ENCODE results near the gene GATAD2A.
"Not testable (repeated sequence)": the region's sequence is repeated elsewhere in the genome, so short reads cannot be mapped to it uniquely, and the experiment has no call there.

GATAD2A gene, protein sequence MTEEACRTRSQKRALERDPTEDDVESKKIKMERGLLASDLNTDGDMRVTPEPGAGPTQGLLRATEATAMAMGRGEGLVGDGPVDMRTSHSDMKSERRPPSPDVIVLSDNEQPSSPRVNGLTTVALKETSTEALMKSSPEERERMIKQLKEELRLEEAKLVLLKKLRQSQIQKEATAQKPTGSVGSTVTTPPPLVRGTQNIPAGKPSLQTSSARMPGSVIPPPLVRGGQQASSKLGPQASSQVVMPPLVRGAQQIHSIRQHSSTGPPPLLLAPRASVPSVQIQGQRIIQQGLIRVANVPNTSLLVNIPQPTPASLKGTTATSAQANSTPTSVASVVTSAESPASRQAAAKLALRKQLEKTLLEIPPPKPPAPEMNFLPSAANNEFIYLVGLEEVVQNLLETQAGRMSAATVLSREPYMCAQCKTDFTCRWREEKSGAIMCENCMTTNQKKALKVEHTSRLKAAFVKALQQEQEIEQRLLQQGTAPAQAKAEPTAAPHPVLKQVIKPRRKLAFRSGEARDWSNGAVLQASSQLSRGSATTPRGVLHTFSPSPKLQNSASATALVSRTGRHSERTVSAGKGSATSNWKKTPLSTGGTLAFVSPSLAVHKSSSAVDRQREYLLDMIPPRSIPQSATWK

DNA sequence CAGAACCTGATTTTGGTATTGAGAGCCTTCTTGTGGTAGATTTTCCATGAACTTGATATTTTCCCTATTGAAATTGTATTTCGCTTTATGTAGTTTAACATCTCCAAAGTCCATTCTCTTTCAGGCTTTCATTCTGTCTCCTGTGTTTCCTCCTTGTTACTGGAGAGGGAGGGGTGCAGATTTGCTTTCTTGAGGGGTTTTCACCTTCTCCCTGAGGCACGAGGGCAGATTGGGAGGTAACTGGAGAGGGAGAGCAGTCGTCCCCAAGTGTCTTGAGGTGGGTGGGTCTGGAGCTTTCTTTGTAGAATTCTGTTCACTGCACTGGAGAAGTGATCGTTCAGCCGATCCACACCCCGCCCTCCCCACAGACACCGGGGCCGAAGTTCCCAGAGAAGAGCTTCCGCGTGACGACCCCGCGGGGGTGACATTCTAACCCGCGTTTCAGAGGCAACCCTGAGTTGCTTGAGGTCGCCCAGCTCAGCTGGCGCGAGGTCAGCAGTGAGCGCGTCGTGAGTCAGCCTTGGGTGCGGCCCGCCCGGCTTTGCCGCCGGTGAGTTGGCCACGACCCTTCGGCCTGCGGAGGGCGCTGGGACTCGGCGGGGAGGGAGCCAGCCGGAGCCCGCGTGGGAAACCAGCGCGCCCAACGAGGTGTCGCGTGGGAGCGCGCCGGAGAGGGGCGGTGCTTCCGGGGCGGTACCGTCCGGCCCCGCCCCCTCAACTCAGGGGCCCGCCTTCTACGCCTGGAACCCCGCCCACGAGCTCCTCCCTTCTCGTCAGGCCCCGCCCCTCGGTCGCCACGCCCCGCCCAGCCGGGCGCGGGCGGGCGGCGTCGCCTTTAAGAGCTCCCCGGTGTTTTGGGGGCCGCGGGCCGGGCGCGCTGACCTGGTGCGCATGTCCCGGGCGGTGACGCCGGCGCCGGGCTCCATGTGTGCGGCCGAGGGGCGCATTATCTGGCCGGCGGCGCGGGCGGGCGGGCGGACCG lies at the start of gene GATAD2A:
Gene GATAD2A (plus strand): TSS at position 797 of the 982 bp plus-strand sequence. CDS start 59,671 bp downstream, outside the sequence.
- DNase-seq: peak; percentile 71

DNA sequence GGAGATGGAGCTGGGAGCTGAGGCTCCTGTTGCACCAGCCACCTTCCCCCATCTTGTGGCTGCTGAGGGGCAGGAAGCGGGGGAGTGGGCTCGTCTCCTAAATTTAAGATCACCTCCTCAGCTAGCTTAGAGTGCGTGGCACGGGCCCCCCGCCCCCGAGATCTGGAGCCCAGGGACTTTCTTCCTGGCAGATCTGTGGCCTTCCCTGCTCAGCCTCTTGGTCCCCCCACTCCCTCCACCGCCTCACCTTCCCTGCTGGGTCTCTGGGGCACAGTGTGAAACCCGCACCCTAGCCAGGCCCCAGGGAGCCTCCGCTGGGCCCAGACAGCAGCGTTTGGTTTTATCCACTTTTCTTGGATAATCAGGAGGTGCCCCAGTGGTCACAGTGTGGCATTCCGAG lies 49.0 kb upstream of the GATAD2A start:
- DNase-seq: no peak

DNA sequence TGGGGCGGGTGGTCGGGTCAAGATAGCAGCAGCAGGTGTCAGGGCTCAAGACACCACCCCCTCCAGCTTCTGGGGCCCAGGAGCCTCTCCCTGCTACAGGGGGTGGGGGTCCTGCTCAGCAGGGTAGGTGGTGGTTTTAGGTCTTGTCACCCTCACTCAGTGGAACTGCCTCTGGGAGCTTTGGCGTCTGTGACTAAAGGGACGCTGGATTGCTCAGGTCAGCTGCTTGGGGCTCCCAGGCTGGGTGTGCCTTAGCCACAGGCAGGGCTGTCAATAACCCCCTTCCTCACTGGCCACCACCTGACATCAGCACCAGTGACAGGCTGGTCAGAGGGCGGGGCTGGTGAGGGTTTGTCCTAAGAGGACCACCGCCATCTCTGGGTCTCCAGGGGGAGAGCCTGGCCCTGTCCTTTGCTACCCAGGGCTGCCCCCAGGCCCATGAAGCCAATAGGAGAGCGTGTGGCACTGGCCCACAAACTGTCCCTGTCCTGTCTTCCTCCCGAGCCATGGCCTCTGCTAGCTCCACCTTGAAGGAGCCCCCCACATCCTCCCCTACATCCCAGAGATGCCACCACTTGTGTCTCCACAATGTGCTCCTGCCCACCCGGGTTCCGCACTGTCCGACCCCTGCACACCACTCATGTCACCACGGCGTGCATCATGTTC lies 48.4 kb upstream of the GATAD2A start:
- DNase-seq: no peak

DNA sequence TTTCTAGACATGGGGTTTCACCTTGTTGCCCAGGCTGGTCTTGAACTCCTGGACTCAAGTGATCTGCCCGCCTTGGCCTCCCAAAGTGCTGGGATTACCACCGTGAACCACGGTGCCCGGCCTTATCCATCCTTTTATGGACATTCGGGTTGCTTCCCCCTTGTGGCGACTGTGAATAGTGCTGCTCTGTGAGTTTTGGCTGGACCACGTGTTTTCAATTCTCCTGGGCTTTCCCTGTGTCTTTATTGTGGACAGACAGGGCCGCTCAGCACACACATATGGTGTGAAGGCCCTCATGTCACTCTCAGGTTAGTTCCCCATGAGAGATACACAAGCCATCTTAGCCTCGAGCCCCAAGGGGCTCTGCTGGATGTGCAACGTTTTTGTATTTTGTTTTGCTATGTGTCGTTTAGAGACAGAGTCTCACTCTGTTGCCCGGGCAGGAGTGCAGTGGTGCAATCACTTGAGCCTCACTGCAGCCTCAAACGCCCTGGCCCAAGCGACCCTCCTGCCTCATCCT lies 44.3 kb upstream of the GATAD2A start:
- peak; percentile 44 for DNase-seq

DNA sequence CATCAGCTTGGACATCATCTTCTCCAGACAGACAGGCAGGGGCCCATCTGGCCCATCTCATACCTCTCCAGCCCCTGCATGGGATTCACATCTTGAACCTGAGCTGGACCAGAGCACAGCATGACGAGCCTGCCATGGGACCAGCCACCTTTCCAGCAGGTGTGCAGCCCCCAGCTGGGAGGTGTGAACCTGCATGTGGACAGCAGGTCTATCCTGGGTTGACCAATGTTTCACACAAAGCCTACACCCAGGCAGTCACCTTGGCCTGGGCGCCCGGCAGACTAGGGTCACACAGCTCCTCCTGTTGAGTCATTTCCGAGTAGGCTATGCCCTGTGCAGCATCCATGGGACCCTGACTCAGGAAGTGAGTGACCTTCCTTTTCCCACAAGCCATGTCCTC lies 43.4 kb upstream of the GATAD2A start:
- no peak for DNase-seq

DNA sequence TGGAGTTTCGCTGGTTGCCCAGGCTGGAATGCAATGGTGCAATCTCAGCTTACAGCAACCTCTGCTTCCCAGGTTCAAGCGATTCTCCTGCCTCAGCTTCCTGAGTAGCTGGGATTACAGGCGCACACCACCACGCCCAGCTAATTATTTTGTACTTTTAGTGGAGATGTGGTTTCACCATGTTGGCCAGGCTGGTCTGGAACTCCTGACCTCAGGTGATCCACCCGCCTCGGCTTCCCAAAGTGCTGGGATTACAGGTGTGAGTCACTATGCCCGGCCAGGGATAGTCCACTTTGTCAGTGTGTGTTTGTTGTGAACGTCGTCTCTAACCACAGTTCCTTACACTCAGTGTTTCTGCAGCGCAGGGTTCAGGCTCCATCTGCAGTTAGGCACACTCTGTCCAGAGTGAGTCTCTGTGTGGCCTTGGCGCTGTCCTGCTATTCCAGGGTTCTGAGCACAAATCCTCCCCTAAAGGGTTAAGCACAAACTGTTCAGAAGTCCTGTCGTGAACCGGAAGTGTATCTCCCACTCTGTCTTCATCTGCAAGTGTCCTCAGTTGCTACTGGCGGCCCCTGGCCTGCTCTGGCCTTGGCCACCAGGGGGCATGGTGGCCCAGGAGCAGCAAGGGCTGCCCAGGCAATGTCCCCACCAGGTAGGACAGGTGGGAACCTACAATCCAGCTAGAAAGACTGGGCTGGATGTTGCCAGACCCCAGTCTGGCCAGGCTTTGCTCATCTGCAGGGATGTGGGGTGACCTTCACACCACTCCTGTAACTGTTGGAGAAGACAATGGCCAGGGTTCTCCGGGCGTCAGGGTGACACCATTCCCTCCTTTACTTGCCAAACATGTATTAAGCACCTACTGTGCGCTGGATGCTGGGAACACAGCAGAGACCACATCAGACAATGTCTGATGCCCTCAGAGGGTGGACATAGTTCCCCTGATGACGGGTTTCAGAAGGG lies 38.8 kb upstream of the GATAD2A start:
- peak; percentile 18 for DNase-seq

DNA sequence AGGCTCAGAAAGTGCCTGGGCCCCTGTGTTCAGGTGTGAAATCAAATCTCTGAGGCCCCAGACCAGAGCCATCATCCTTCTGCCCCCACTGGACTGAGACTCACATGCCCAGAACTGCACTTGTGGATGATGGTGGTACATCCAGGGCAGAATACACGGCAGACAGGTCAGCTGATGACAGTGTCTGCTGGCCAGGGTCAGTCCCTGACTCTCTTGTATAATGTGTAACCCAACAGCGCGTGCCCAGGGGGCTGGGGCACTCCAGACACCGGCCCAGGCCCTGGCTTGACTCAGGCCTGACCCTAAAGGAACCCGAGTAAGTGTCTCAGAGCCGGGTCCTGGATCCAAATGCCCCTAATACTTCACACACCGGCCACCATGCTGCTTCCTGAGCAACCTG lies 37.4 kb upstream of the GATAD2A start:
- no peak for DNase-seq

DNA sequence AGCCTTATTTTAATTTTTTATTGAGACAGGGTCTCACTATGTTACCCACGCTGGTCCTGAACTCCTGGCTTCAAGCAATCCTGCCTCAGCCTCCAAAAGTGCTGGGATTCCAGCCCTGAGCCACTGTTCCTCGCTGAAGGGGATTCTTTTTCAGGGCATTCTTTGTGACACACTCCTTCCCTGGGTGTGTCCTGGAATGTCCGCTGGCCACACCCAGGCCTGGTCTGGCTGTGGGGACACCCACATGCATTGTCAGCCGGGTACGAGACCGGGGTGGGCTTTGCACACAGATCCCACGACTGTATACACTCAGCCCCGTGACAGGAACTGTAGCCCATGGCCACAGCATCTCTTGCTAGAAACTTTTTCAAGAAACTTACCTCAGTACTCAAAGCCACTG lies 34.4 kb upstream of the GATAD2A start:
- no peak for DNase-seq

DNA sequence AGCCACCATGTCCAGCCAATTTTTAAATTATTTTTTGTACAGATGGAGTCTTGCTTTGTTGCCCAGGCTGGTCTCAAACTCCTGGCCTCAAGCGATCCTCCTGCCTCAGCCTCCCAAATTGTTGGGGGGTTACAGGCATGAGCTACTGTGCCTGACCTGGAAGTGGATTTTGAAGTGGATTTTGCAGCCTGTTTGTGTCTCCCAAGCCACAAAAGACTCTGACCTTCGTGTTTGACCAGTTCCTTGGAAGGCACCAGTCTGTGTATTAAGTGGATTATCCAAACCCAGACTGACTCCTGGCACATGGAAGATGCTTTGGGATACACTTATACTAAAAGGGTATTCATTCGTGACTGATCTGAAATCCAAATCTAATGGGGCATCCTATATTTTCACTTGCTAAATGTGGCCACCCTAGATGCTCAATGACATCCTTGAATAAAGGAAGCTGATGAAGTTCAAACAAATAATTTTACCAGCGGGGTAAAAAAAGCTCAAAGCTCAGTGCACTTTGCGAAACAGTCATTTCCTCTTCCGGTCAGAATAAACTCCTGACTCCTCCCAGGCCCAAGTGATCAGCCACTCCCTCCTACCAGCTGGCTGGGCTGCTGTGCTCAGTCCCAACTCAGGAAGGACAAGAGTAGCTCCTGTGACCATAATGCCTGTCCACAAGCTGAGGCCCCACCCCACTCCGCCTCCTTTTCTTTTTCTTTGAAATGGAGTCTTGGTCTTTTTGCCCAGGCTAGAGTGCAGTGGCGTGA lies 32.6 kb upstream of the GATAD2A start:
- no peak for DNase-seq

DNA sequence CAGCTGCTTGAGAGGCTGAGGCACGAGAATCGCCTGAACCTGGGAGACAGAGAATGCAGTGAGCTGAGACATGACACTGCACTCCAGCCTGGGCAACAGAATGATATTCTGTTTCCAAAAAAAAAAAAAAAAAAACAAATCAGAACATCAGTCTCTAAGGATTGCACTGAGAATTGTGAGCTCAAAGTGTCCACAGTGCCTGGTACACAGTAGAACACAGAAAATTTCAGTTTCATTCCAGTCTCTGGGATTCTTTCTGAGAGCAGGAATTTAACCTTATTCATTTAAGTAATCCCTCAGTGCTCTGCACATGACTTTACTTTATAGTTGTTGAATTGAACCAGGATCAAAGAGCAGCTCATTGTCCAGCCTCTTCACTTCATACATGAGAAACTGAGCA lies 25.9 kb upstream of the GATAD2A start:
- DNase-seq: no peak

DNA sequence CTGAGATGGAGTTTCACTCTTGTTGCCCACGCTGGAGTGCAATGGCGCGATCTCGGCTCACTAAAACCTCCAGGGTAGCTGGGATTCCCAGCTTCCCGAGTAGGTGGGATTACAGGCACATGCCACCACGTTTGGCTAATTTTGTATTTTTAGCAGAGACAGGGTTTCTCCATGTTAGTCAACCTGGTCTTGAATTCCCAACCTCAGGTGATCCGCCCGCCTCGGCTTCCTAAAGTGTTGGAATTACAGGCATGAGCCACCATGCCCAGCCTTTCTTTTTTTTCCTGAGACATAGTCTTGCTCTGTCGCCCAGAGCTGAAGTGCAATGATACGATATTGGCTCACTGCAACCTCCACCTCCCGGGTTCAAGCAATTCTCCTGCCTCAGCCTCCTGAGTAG lies 25.2 kb upstream of the GATAD2A start:
- DNase-seq: not testable (repeated sequence)

DNA sequence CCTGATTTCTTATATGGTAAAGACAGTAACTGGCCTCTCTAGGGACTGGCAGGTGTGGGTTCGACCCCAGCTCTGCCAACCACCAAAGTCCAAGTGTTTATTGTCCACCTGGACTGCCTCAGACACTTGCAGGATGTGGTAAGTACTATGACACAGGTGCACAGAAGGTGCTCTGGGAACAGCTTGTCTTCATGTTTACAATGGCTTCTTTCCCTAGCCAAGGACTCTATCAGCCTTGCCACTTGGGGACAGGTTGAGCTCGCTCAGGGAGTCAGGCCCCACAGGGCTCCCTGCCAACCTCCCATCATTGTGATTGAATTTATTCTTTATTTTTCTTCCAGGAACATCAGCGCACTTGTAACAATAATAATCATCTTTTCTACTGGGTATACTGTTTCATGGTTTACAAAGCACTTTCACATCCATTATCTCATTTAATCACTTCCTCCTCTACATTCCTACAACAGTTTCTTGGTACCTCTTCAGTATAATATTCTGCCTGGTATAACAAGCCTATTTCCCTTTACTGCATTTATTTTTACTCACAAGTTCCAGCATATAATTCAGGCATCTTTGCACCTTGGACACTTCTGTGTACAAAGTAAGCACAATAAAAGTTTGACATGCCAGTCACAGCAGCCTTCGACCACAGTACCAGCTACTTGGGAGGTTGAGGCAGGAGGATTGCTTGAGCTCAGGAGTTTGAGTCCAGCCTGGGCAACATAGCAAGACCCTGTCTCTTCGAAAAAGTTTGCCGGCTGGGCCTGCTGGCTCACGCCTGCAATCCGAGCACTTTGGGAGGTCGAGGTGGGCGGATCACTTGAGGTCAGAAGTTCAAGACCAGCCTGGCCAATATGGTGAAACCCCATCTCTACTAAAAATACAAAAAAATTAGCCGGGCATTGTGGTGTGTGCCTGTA lies 24.2 kb upstream of the GATAD2A start:
- peak; percentile 5 for DNase-seq

DNA sequence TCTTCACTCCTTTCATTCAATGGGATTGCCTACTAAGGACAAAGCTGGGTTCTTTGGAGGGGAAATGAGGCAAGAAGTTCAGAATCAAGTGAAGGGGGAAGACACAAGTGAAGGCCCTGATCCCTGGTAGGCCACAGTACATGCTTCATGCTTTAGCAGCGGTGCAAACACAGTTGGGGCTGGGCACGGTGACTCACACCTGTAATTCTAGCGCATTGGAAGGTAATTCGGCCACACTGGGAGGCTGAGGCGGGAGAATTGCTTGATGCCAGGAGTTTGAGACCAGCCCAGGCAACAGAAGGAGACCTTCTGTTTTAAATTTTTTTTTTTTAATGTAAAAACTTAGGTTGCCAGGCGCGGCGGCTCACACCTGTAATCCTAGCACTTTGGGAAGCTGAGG lies 23.4 kb upstream of the GATAD2A start:
- no peak for DNase-seq

DNA sequence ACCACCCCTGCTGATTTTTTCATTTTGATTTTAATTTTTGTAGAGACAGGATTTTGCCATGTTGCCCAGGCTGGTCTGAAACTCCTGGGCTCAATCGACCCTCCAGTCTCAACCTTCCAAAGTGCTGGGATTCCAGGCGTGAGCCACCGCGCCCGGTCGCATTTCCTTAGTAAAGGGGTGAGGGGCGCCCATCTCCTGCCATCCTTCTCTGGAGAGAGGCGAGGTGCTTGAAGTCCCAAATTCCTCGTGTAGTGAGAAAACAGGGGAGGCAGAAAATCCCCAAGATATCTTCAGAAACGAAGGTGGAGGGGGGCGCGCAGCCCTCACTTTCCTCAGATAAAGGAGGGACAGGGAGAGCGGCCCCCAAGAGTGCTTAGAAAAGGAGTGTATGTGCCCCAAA lies 21.0 kb upstream of the GATAD2A start:
- no peak for DNase-seq

DNA sequence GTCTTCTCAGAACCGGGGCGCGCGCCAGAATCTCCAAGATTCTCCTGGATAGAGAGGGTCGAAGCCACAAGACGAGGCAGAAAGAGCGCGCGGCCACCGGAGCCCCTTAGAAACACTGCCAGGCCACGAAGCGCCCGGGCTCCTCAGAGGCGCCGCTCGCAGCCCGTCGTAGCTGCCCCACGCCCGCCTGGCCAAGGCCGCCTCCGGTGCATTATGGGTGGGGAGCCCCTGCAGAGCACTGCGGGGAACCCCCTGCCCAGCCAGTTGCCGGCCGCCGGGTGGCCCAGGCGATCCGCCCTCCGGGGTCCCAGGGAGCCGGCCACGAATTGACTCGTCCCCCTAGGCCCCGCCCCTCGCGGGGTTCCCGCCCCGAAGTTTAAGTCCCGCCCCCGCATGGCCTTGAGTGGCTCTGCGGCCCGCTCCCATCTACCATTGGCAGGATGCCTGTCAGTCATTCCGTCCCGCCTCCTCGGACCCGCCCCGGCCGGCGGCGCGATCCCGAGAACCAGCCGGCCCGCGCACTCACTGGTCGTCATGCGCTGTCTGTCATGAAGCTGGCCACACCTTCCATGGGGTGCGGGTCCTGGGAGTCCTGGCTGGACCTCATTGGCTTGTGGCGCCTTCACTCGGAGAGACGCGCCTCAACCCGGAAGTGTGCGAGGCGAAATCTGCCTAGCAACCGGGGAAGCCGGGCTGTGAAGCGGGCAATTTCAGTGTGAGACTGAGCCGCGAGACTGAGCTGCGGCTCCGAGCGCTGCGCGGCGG lies 20.2 kb upstream of the GATAD2A start:
- DNase-seq: peak; percentile 97

DNA sequence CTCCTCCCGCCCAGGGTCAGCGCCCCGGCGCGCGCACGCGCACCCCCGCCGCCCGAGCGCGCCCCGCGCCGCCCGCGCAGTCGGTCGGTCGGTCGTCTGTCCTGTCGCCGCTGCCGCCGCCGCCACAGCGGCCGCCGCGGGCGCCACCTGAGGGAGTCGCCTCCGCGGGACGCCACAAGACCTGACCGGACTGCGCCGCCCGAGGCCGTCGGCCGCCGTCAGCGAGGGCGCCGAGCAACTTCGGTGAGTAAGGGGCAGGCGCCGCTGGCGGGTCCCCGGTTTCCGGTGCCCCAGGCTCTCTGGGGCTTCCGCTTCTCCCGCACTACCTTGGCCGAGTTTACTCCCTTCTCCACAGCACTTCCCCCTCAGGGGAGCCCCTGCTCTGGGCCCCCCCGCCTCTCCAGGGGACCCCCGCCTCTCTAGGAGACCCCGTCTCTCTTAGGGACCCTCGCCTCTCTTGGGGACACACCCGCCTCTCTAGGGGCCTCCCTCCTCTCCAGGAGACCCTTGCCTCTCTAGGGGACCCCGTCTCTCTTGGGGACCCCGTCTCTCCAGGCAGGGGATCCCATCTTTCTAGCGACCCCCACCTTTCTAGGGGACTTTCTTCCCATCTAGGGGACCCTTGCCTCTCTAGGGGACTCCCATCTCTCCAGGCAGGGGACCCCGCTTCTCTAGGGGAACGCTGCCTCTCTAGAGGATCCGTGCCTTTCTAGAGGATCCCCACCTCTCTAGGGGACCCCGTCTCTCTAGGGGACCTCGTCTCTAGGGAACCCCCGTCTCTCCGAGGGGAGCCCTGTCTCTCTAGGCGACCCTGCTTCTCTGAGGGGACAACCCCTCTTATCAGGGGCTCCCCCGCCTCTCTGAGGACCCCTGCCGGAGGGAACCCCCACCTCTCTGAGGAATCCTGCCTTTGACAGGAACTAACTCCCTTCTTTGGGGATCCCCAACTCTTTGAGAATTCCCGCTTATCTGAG lies 19.3 kb upstream of the GATAD2A start:
- DNase-seq: no peak

DNA sequence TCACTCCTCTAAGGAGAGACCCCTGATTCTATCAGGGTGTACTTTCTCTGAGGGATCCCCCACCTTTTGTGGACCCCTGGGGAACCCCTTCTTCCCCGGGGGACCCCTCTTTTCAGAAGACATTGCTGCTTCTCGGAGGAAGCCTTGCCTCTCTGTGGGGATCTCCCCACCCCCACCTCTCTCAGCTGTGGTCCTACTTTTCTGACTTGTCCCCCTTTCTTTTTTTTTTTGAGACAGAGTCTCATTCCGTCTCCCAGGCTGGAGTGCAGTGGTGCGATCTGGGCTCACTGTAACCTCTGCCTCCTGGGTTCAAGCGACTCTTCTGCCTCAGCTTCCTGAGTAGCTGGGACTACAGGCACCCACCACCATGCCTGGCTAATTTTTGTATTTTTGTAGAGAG lies 18.4 kb upstream of the GATAD2A start:
- no peak for DNase-seq
